Endothelial cell of umbilical vein (primary cell): ENCODE results near the gene TMEM132A. TPM values are rescaled to one million over a fixed set of nuclear protein-coding genes. Genes with fewer than 3 reads are reported as not detected.

Experiments used
- BruUV-seq: library from RNA; stranded (reverse); fragments of 400-500 nt; replicated peaks from 2 replicates; lab custom pipeline; 2021; lab: Mats Ljungman, UMichigan
- CTCF ChIA-PET: fragments of 300-600, 350-600 bp; sonication (Branson Sonifier 250); formaldehyde crosslinking; loops from one replicate; lab custom pipeline; 2021; ENCODE audit warnings: antibody characterized with exemption, inconsistent platforms; lab: Charles Lee
- POLR2A ChIA-PET: fragments of 300-600, 350-600 bp; sonication (Branson Sonifier 250); formaldehyde crosslinking; loops from one replicate; lab custom pipeline; 2021; ENCODE audit warnings: antibody characterized with exemption, inconsistent platforms; lab: Charles Lee
- DNase-seq: peaks from one replicate; pipeline ENCODE4 v3.0.0-alpha.2; 2011; ENCODE audit warnings: low read depth, low spot score
- FAIRE-seq: peaks from 2 replicates; lab custom pipeline; 2011; peaks lifted over from hg19 to GRCh38; lab: Jason Lieb, UNC
- H2AFZ ChIP-seq: 2 replicates; pipeline ENCODE4 v1.6.0; 2012; ENCODE audit warnings: low read depth, low read length, control low read depth, inconsistent platforms
- H3K27ac ChIP-seq: 2 replicates; pipeline ENCODE4 v1.5.1; 2011; ENCODE audit warnings: low read depth, mild to moderate bottlenecking, control low read depth, low read length, moderate library complexity; ENCODE audit not compliant: insufficient read depth
- H3K27me3 ChIP-seq, 2 experiments: 2 replicates each; pipeline versions ENCODE4 v1.6.0 to v1.6.1; 2011; ENCODE audit warnings: low read length in 2 of 2, mixed read lengths in 1 of 2; ENCODE audit not compliant: control insufficient read depth in 2 of 2, insufficient read depth in 2 of 2
- H3K36me3 ChIP-seq, 2 experiments: 2 replicates in 1 of 2; 3 replicates in 1 of 2; pipeline ENCODE4 v1.5.1; 2011; ENCODE audit warnings: low read length in 2 of 2, mild to moderate bottlenecking in 1 of 2, moderate library complexity in 1 of 2; ENCODE audit not compliant: control insufficient read depth in 2 of 2, insufficient read depth in 2 of 2; ENCODE audit errors: extremely low read depth in 1 of 2
- H3K4me1 ChIP-seq: 3 replicates; pipeline ENCODE4 v1.5.1; 2011; ENCODE audit warnings: mild to moderate bottlenecking, low read length; ENCODE audit not compliant: control insufficient read depth, insufficient read depth; ENCODE audit errors: extremely low read depth
- H3K4me2 ChIP-seq: 2 replicates; pipeline ENCODE4 v1.6.1; 2011; ENCODE audit warnings: low read length, control low read depth, mixed read lengths; ENCODE audit not compliant: insufficient read depth
- H3K4me3 ChIP-seq, 3 experiments: fragments of 200-600 bp in 1 of 3; sonication (generic), shearing (Covaris generic) in 1 of 3; replicated peaks in 1 of 3; 2 replicates each; pipeline ENCODE4 v1.5.1; 2011 to 2016; ENCODE audit warnings: control low read depth in 3 of 3, low read length in 3 of 3, mild to moderate bottlenecking in 2 of 3, inconsistent platforms in 1 of 3, low read depth in 1 of 3, moderate library complexity in 1 of 3; ENCODE audit not compliant: insufficient read depth in 1 of 3
- H3K79me2 ChIP-seq: 2 replicates; pipeline ENCODE4 v1.6.0; 2012; ENCODE audit warnings: low read length, inconsistent platforms; ENCODE audit not compliant: control insufficient read depth, insufficient read depth
- H3K9ac ChIP-seq: replicated peaks from 2 replicates; pipeline ENCODE3; 2011; ENCODE audit warnings: low read length, control low read depth; ENCODE audit not compliant: insufficient read depth; ENCODE audit errors: extremely low read depth
- H3K9me1 ChIP-seq: replicated peaks from 3 replicates; pipeline ENCODE4 v1.6.0; 2011; ENCODE audit warnings: mild to moderate bottlenecking, low read length; ENCODE audit not compliant: control insufficient read depth, insufficient read depth; ENCODE audit errors: extremely low read depth
- H3K9me3 ChIP-seq: replicated peaks from 2 replicates; pipeline ENCODE4 v1.5.1; 2012; ENCODE audit warnings: low read length, inconsistent platforms; ENCODE audit not compliant: control insufficient read depth, insufficient read depth
- H4K20me1 ChIP-seq: replicated peaks from 2 replicates; pipeline ENCODE3; 2011; ENCODE audit warnings: mild to moderate bottlenecking, low read length; ENCODE audit not compliant: control insufficient read depth, insufficient read depth; ENCODE audit errors: extremely low read depth
- EZH2 ChIP-seq: IDR thresholded peaks from 2 replicates; pipeline ENCODE4 v1.6.1; 2012; ENCODE audit warnings: borderline replicate concordance, low read depth, mild to moderate bottlenecking, moderate library complexity, low read length, inconsistent platforms; ENCODE audit not compliant: severe bottlenecking
- FOS ChIP-seq: IDR thresholded peaks from 2 replicates; pipeline ENCODE4 v1.6.1; 2011; ENCODE audit warnings: mild to moderate bottlenecking, low read length, moderate library complexity, borderline replicate concordance; ENCODE audit not compliant: insufficient read depth
- GATA2 ChIP-seq: IDR thresholded peaks from 2 replicates; pipeline ENCODE4 v1.7.0; 2011; ENCODE audit warnings: low read depth, mild to moderate bottlenecking, moderate library complexity, mixed read lengths, low read length; ENCODE audit not compliant: insufficient read length, insufficient read depth
- JUN ChIP-seq: IDR thresholded peaks from 2 replicates; pipeline ENCODE4 v1.6.1; 2011; ENCODE audit warnings: borderline replicate concordance, low read depth; ENCODE audit not compliant: insufficient read length, insufficient read depth
- MYC ChIP-seq: IDR thresholded peaks from one replicate; pipeline ENCODE4 v1.6.1; 2011; ENCODE audit warnings: mild to moderate bottlenecking, low read depth, low read length
- POLR2A ChIP-seq: IDR thresholded peaks from 2 replicates; pipeline ENCODE4 v1.6.1; 2012; ENCODE audit warnings: low read depth, mild to moderate bottlenecking, control low read depth, low read length
- POLR2AphosphoS5 ChIP-seq: IDR thresholded peaks from 2 replicates; pipeline ENCODE4 v1.6.1; 2012; ENCODE audit warnings: low read depth, mild to moderate bottlenecking, control low read depth, low read length, moderate library complexity; ENCODE audit not compliant: insufficient read depth
- dilution Hi-C: fragments of 300-500 bp; cut with MboI; formaldehyde crosslinking; loops from one replicate; pipeline ENCODE4 v1.15.0; 2019; ENCODE audit warnings: low sequenced_read_pairs; ENCODE audit not compliant: extremely low pct_ligation_motif_present
- intact Hi-C: fragments of 100-400 bp; cut with micrococcal nuclease; formaldehyde crosslinking; loops from one replicate; pipeline ENCODE4 v1.10.0; 2022
- polyA plus RNA-seq, 4 experiments: library from polyadenylated mRNA; depleted of rRNA in 3 of 4; stranded (reverse) in 3 of 4; unstranded in 1 of 4; fragments of >200 nt; gene quantifications; 2 replicates each; pipeline versions ENCODE4 v1.2.1 to v1.2.3, GENCODE V29; 2011 to 2012; ENCODE audit warnings: missing spikeins in 1 of 4
- total RNA-seq: library from RNA; stranded (reverse); gene quantifications from 2 replicates; pipeline ENCODE4 v1.2.3, GENCODE V29; 2021
- TF ChIP-seq, protein P1 (sequence below), 2 donors: IDR thresholded peaks; 1 replicate in 1 of 2; 2 replicates in 1 of 2; pipeline ENCODE4 v1.5.1; 2011; ENCODE audit warnings: low read length in 2 of 2, mild to moderate bottlenecking in 2 of 2, moderate library complexity in 2 of 2, control low read depth in 1 of 2, inconsistent platforms in 1 of 2, low read depth in 1 of 2; ENCODE audit not compliant: insufficient read depth in 1 of 2; ENCODE audit errors: extremely low read depth in 1 of 2
- TF ChIP-seq, protein P2 (sequence below): IDR thresholded peaks from 2 replicates; pipeline ENCODE4 v1.6.1; 2011; ENCODE audit not compliant: insufficient read depth, insufficient read length

Gene TMEM132A
- total and polyA plus RNA-seq, 2 donors (not counting 3 experiments of a cell fraction or from before 2014, with no cell fraction given), result 74.3 to 106 TPM

DNA sequence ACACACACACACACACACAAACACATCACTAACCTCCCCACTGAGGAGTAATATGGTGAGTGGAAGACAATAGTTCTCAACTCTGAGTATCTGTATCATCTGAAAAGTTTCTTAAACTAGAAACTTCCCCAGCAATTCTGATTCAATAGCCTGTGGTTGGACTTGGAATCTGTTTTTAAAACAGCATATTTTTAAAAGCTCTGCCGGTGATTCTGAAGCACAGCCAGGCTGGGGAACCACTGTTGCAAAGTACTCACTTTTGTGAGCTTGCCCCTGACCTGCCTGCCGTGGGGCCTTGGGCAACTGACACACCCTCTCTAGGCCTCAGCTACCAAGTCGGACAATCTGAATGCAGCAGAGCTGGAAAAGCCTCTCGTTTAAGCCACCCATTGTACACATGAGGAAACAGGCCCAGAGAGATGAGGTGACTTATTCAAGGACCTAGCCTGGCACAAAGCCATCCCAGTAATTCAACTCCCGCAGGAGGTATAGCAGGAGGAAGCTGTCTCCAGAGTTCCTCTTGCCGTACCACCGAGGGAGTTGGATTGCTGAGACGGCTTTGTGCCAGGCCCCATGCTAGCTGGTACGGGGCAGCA is 18.8 kb downstream of the TMEM132A start:
- H2AFZ ChIP-seq, result no peak overlapping the region
- dilution Hi-C loops (no loop called here), intact Hi-C loops (no loop called here)
- H3K4me2 ChIP-seq, result no peak overlapping the region
- no peak for TF ChIP-seq EZH2
- no peak for TF ChIP-seq POLR2A
- no peak for TF ChIP-seq MYC
- no peak for TF ChIP-seq GATA2
- TF ChIP-seq JUN, result no peak
- no peak for TF ChIP-seq FOS
- TF ChIP-seq POLR2AphosphoS5, result no peak
- TF ChIP-seq, protein P1, sequence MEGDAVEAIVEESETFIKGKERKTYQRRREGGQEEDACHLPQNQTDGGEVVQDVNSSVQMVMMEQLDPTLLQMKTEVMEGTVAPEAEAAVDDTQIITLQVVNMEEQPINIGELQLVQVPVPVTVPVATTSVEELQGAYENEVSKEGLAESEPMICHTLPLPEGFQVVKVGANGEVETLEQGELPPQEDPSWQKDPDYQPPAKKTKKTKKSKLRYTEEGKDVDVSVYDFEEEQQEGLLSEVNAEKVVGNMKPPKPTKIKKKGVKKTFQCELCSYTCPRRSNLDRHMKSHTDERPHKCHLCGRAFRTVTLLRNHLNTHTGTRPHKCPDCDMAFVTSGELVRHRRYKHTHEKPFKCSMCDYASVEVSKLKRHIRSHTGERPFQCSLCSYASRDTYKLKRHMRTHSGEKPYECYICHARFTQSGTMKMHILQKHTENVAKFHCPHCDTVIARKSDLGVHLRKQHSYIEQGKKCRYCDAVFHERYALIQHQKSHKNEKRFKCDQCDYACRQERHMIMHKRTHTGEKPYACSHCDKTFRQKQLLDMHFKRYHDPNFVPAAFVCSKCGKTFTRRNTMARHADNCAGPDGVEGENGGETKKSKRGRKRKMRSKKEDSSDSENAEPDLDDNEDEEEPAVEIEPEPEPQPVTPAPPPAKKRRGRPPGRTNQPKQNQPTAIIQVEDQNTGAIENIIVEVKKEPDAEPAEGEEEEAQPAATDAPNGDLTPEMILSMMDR (IDR thresholded peaks at IDR 0.05; ENCODE audit: extremely low read depth in 1 of 2, insufficient read depth in 1 of 2, low read depth in 1 of 2, low read length in 2 of 2), result no peak
- TF ChIP-seq, protein P2, sequence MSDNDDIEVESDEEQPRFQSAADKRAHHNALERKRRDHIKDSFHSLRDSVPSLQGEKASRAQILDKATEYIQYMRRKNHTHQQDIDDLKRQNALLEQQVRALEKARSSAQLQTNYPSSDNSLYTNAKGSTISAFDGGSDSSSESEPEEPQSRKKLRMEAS, result no peak
- H3K4me1 ChIP-seq, result no peaks in the 10 kb centered on the region
- no peaks in the 10 kb centered on the region for H3K9me1 ChIP-seq
- DNase-seq (no peak), FAIRE-seq (no peak)
- H3K4me3 ChIP-seq, result no peak overlapping the region
- H4K20me1 ChIP-seq, result no peaks in the 10 kb centered on the region
- no peaks in the 10 kb centered on the region for H3K9me3 ChIP-seq
- no peak overlapping the region for H3K9ac ChIP-seq
- no peaks in the 10 kb centered on the region for H3K79me2 ChIP-seq
- no peaks in the 10 kb centered on the region for H3K36me3 ChIP-seq
- no peak overlapping the region for H3K27ac ChIP-seq
- H3K27me3 ChIP-seq, result no peaks in the 10 kb centered on the region
- BruUV-seq, result no TSS peak
- ChIA-PET CTCF (interaction anchor here (0.5 to 1.6 kb wide), 3 partner anchors 12 to 1253 kb away, joined by 3 to 5 read pairs (median 5); no protein-coding TSS in a partner anchor), POLR2A (no interaction called here)
